CD4-positive, alpha-beta T cell treated with Interleukin-2 at 100 ng/mL for 4 hours (primary cell): ENCODE measurements around the gene SHH.
"Not testable (repeated sequence)": the region's sequence is repeated elsewhere in the genome, so short reads cannot be mapped to it uniquely, and the experiment has no call there.

ENCODE experiments used
- DNase-seq: peaks from one replicate; pipeline ENCODE4 v3.0.0-alpha.2; 2020; ENCODE audit warnings: low spot score

Gene SHH

GRCh38 chr7:155842496-155843265 is 30.4 kb upstream of the SHH start:
- no peak for DNase-seq

DNA sequence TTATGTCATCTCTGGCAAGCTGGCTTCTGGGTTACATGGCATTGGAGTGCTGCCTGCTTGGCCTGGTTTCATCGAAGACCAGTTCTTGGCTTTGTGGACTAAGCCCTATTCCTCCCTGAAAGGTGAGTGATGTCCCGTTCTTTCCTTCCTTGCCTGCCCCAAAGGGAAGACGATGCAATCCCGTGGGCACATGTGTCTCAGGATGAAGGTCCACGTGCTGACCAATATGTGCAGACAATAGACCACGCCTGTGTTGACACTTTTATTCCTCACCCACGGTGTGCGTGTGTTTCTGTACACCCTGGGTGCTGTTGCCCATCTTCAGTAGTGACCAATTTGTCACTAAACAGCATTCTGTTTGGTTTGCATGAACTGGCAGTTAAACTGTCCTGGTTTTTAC is 28.6 kb upstream of the SHH start:
- no peak for DNase-seq

DNA sequence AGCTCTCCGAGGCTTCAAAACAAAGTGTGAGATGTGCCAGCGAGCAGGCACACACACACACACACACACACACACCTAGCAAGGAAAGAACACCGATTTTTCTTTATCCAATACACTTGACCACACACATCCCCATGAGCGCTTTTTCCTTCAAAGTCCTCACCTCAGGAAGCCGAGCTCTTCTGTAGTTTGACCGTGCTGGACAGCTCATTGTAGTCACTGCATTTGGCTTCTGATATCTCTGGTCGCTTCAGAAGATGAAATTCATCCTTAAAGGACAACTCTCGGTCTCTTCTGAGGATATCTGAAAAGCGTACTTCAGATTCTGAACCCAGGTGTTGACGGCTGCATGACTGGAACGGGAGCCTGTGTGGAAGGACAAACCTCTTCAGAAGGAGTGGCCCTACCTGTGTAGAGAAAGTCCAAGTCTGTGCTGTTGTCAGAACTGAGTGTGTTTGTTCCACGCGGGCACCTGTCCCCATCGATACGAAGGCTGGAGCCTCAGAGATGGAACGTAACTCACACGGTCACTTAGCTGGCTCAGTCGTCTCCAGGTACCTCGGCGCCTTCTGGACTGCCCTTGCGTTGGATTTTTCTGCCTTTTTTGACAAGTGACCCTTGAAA is 28.1 kb upstream of the SHH start:
- DNase-seq: no peak

DNA sequence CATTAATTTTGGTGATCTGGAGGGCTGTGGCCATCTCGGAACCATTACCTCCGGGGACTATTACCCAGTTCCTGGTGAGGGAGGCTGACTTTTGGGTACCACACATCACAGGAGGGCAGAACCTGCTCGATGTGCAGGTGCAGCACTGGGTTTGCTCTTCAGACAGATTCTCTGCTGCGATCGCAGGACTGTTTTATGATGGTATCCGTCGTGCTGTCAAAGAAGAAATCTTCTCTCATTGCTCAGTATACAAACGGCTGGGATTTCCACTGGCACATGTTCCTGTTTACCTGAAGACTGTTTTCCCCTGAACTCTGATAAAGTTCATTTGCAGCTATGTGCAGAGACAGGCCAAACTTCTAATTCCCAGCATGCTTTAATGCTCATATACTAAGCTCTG is 27.2 kb upstream of the SHH start:
- no peak for DNase-seq

DNA sequence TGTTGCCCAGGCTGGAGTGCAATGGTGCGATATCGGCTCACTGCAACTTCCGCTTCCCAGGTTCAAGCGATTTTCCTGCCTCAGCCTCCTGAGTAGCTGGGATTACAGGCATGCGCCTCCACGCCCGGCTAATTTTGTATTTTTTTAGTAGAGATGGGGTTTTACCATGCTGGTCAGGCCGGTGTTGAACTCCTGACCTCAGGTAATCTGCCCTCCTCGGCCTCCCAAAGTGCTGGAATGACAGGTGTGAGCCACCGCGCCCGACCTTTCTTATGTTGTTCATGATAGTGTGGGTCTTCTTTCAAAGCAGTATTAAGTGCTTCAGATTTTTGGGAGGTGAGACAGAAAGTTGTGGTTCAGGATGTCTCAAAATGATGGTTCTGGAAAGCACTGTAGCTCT is 26.0 kb upstream of the SHH start:
- not testable (repeated sequence) for DNase-seq

- no peak for DNase-seq
These were observed 24.8 kb upstream of the SHH start for GRCh38 chr7:155837126-155837479.

DNA sequence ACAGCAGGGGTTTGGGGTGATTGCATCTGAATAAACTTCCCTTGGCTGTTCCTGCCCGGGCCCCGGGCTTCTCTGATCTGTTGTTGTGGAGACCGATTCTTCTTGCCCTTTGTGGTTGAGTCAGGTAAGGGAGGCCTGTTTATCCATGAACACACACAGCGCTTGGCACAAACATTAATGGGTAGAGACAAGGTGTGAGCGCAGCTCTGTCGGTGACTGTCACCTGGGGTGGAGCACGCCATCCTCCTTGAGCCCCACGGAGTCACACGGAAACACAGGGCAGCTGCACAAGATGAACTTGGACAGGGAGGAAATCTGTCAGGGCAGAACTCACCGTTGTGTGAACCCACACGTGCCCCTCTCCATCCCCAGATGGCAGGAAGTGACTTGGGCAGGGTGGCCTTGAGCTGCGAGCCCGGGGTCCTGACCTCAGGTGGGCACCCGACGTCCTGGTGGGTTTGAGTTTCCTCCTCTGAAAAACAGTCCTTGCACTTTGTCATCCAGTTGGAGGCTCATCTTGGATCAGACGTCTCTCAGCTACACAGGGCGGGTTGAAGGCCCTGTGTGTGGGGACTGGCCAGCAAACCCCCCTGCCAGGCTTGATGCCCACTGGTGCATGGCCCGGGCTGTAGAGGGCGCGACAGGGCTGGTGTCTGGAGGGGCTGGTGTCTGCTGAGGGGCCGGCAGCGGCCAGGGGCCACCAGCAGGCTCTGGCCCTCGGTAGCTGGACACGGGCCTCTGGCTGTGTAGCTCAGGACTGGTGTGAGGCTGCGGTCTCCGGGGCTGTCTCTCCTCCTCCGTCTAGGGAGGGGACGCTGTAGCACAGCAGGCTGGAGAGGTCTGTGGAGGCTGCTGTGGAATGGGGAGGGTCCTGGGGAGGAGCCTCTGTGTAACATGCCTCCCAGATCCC is 24.2 kb upstream of the SHH start:
- no peak for DNase-seq

- DNase-seq: no peak
These were observed 23.4 kb upstream of the SHH start for GRCh38 chr7:155835446-155836215.

GRCh38 chr7:155834486-155835048 is 22.3 kb upstream of the SHH start:
- DNase-seq: no peak

GRCh38 chr7:155833651-155834050 is 21.4 kb upstream of the SHH start:
- DNase-seq: no peak

- no peak for DNase-seq
These were observed 20.3 kb upstream of the SHH start for GRCh38 chr7:155832581-155832981.

- DNase-seq: no peak
These were observed 19.7 kb upstream of the SHH start for GRCh38 chr7:155831807-155832524.

- no peak for DNase-seq
These were observed 18.9 kb upstream of the SHH start for GRCh38 chr7:155830961-155831806.

DNA sequence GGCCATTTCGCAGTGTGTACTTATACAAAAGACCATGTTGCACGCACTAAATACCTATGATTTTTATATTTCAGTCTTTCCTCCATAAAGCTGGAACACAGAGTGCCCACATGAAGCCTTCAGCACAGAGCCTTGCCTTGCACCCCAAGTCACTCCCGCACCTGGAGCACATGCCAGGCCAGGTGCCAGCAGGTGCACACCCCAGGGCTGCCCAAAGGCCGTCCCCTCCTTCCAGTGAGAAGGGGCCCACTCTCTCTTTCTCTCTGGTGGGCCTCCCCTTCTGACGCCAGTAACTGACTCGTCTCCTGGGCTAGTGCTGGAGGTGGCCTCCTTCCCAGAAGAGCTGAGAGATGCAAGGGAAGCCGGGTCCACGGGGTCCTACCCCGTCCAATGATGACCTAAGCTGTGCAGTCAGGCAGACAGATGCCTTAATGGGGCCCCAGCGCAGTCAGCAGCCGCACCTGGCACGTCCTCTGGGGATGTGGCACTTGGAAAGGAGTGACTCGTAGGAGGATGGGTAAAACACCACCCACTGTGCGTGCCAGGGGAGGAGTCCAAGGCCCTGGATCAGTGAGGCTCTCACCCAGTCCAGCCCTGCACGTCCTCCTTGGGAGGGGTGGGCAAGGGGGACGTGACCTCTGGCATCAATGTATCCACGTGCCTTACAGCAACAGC is 17.7 kb upstream of the SHH start:
- no peak for DNase-seq

DNA sequence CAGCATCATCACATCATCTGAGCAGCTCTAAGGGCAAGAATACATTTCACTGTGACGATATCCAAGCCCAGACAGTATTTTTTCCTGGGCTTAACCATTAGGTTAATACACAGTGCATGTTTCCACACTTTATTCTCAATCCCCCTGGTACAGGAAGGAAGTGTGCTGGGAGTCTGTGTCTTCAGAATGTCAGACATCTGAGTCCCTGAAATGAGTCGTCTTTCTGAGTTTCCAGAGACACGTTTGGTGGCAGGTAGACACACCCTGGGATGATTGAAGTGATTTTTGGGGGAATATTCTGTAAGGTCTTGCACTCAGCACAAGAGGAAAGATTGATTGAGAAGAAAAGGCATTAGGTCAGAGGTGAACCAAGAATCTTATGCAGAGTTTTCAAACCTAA is 13.1 kb upstream of the SHH start:
- DNase-seq: no peak

DNA sequence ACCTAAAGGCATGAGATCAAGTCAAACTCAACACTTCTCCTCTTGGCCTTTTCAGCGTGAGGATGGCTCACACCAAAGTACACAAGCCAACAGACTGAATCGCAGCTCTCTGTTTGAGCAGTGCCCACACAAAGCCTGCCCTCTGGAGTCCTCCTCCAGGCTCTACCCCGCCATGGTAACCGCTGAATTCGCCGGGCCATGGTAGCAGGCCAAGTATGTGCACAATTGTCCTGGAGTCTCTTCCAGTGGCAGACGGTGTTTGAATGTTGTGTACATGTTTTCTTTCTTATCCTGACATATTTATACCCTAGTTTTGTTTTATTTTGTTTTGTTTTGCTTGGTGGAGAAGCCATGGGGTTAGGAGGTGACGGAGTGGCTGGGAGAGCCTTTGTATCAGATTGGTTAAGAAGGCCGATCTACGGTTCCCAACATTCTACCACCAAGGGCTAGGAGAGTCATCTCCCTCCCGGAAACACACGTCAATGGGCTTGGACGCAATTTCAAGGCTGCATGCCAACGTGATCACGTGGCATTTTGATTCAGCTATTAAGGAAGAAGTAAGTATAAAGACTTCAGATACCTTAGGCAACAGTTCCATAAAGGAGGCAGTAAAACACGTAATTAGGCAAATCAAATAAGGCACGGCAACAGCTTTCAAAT is 12.1 kb upstream of the SHH start:
- DNase-seq: no peak

GRCh38 chr7:155821851-155822250 is 9.6 kb upstream of the SHH start:
- no peak for DNase-seq

DNA sequence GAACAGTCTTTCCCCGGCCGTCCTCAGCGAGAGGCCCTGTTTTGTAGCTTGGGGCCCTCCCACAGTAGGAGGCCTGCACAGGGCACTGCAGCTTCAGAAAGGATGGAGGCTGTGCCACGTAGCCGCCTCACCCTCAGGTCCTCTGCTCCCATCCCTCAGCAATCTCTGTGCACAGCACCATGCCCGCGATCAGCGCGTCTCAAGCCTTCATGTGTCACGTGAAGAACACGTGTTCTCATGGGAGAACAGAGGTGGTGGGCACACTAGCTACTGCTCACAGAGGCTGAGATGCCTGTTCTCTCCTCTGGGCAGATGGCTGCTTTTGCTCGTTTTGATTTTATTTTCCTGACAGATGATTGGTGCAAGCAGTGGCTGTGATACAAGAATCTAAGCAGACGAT is 8.5 kb upstream of the SHH start:
- no peak for DNase-seq

DNA sequence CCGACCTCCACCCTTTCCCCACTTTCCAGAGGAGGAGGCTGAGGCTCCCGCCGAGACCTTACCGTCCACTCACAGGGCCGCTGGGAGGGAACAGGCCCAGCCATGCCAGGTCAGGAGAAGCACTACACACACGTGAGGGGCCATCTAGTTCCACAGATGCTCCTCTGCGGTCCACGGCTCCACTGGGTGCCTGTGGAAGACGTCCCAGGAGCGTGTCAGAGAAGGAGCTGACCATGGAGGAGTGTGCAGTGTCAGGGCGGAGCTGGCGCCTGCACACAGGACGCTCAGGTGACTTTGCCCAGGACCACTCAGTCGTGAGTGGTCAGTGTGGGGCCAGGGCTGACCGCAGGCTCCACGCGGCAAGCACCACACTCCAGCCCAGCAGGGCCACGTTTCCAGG is 8.0 kb upstream of the SHH start:
- DNase-seq: no peak
